ENCODE data around the gene MBD6.

The MBD6 gene

DNA sequence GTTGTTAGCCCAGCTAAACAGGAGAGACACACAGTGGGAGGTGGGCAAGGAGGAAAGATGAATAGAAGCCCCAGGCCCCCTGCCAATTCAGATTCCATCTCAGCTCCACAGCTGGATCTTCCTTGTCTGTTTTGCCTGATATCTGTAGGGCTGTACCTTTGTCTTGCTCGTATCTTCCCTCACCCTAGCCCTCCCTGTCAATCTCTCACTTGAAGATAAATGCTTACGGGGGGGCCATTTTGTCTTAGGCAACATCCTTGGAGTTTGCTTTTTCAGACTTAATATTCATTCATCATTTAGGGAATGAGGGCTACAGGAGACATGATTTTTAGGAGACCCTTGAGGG lies 29.7 kb downstream of the MBD6 start:
- Histone ChIP-seq H3K4me3 (ENCODE audit: low read depth, low read length) (no peak overlapping the region), H3K27ac (no peak overlapping the region), H3K9me3 (ENCODE audit: severe bottlenecking) (no peaks in the 10 kb centered on the region), H3K36me3 (no peaks in the 10 kb centered on the region; the same call in none of the 2 replicates), H3K27me3 (ENCODE audit: insufficient read depth, low read depth, severe bottlenecking) (no peaks in the 10 kb centered on the region)
- TF ChIP-seq, protein P1, sequence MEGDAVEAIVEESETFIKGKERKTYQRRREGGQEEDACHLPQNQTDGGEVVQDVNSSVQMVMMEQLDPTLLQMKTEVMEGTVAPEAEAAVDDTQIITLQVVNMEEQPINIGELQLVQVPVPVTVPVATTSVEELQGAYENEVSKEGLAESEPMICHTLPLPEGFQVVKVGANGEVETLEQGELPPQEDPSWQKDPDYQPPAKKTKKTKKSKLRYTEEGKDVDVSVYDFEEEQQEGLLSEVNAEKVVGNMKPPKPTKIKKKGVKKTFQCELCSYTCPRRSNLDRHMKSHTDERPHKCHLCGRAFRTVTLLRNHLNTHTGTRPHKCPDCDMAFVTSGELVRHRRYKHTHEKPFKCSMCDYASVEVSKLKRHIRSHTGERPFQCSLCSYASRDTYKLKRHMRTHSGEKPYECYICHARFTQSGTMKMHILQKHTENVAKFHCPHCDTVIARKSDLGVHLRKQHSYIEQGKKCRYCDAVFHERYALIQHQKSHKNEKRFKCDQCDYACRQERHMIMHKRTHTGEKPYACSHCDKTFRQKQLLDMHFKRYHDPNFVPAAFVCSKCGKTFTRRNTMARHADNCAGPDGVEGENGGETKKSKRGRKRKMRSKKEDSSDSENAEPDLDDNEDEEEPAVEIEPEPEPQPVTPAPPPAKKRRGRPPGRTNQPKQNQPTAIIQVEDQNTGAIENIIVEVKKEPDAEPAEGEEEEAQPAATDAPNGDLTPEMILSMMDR (IDR thresholded peaks at IDR 0.05; ENCODE audit: low read depth, low read length): no peak
- no peak for DNase-seq

DNA sequence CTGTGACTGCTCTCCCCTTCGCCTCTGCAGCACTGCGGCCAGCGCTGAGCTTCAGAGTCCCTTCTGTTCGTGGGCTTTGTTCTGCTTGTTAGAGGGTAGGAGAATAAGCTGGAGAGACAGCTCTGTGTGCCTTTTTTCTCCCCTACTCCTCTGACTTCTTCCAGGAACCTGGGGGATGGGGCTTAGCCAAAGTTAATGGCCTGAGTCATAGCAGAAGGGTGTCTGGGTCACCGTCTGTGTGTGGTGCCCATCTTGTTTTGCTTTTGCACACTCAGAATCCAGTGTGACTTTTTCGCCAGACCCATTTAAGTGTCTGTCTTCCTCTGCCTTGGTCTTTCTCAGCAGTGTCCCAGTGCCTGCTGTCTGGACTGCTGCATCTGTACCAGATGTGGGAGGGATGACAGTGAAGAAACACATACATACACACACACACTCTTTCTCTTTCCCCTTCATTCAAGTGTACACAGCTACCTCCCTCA lies 30.2 kb downstream of the MBD6 start:
- H3K27ac ChIP-seq: no peak overlapping the region
- no peaks in the 10 kb centered on the region; the same call in none of the 2 replicates for H3K36me3 ChIP-seq

DNA sequence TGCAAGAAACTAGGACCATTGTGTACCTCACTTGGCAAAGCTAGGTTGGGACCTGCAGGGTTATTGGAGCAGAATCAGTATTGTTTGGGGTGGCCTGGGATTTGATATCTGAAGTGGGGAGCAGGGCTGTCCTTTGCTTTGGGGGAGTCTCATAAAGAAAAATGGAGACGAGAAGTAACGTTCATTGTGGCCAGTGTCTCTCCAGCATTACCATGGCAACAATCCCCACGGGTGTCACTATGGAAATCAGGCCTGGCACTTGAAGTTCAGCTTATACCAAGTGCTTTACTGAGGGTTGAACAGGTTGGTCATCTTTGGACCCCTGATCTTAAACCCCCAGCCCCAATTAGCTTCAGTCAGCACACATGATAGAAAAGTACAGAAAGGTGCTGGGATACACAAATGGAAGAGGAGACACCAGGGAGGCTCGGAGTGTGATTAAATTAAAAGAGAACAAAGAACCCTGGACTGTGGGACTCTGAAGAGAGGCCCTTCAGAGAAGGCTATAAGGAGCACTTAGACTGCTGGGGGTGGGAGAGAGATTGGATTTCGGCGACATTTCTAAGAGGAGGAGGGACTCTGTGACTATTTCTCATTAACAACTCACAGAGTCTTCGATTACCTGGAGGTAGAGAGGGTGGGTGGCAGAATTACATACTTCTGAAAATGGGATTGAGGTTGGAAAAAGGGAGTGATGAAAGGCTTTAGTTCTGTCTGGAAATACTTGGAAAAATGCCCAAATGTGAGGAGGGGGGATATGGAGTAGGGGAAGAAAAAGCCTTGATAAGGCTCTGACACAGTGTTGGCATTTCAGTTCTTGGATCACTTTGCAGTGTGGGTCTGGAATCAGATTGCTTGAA lies 30.9 kb downstream of the MBD6 start:
- DNase-seq: no peak
- Histone ChIP-seq H3K4me3 (ENCODE audit: low read depth, low read length) (no peak overlapping the region), H3K27me3 (ENCODE audit: insufficient read depth, low read depth, severe bottlenecking) (no peaks in the 10 kb centered on the region), H3K9me3 (ENCODE audit: severe bottlenecking) (no peaks in the 10 kb centered on the region), H3K36me3 (no peaks in the 10 kb centered on the region; the same call in none of the 2 replicates), H3K27ac (no peak overlapping the region)
- TF ChIP-seq, protein P1 (IDR thresholded peaks at IDR 0.05; ENCODE audit: low read depth, low read length): no peak

More for the DNA sequence above, 30.2 kb downstream of the MBD6 start:
- DNase-seq: no peak
- no peaks in the 10 kb centered on the region for H3K9me3 ChIP-seq (ENCODE audit: severe bottlenecking)
- H3K4me3 ChIP-seq (ENCODE audit: low read depth, low read length): no peak overlapping the region
- TF ChIP-seq, protein P1 (IDR thresholded peaks at IDR 0.05; ENCODE audit: low read depth, low read length): no peak
- H3K27me3 ChIP-seq (ENCODE audit: insufficient read depth, low read depth, severe bottlenecking): no peaks in the 10 kb centered on the region

DNA sequence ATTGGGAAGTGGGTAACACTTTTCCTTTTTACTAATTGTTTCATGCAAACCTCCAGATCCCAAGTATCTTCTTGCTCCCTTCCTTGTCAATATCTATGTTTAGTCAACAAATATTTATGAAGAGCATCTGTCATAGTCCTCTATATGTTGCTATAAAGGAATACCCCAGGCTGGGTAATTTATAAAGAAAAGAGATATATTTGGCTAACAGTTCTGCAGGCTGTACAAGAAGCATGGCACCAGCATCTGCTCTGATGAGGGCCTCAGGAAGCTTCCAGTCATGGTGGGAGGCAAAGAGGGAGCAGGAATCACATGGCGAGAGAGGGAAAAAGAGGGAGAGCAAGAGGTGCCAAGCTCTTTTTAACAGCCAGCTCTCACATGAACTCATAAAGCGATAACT lies 31.8 kb downstream of the MBD6 start:
- TF ChIP-seq, protein P1 (IDR thresholded peaks at IDR 0.05; ENCODE audit: low read depth, low read length): no peak
- Histone ChIP-seq H3K9me3 (ENCODE audit: severe bottlenecking) (no peaks in the 10 kb centered on the region), H3K36me3 (no peaks in the 10 kb centered on the region; the same call in none of the 2 replicates), H3K27ac (no peak overlapping the region), H3K27me3 (ENCODE audit: insufficient read depth, low read depth, severe bottlenecking) (no peaks in the 10 kb centered on the region), H3K4me3 (ENCODE audit: low read depth, low read length) (no peak overlapping the region)
- no peak for DNase-seq

DNA sequence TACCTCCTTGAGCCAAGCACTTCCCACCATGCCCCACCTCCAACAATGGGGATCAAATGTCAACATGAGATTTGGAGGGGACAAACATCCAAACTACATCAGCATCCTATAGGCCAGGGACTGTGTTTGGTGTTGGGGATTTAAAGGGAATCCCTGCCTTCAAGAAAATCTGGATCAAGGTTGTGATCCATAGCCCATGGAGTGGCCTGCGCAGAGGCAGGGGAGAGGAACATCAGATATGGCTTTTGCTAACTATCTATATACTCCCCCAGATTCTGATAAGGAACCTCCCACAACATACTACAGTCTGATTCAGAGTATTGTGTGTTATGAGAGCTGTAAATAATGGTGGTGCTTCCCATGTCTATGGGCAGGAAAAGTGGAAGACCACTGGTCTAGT lies 32.3 kb downstream of the MBD6 start:
- TF ChIP-seq, protein P1 (IDR thresholded peaks at IDR 0.05; ENCODE audit: low read depth, low read length): no peak
- Histone ChIP-seq H3K4me3 (ENCODE audit: low read depth, low read length) (no peak overlapping the region), H3K27me3 (ENCODE audit: insufficient read depth, low read depth, severe bottlenecking) (no peaks in the 10 kb centered on the region), H3K27ac (no peak overlapping the region), H3K36me3 (no peaks in the 10 kb centered on the region; the same call in none of the 2 replicates), H3K9me3 (ENCODE audit: severe bottlenecking) (no peaks in the 10 kb centered on the region)
- DNase-seq: no peak
